Spinal cord (tissue), 10 donors: ENCODE measurements around the gene AGPAT4. TPM values are rescaled to one million over a fixed set of nuclear protein-coding genes. Genes with fewer than 3 reads are reported as not detected.
"Not testable (repeated sequence)": the region's sequence is repeated elsewhere in the genome, so short reads cannot be mapped to it uniquely, and the experiment has no call there.

Source experiments
- DNase-seq, 6 donors: peaks; one replicate each; pipeline versions ENCODE4 v3.0.0 to v3.0.0-alpha.2; 2013 to 2015; ENCODE audit warnings: low spot score in 6 of 6, low read depth in 4 of 6
- H3K27ac ChIP-seq: one replicate; pipeline ENCODE4 v1.5.1; 2013; ENCODE audit warnings: low read depth, low read length, control low read depth
- H3K27me3 ChIP-seq: one replicate; pipeline ENCODE4 v1.6.1; 2013; ENCODE audit warnings: low read length; ENCODE audit not compliant: control insufficient read depth, insufficient read depth
- H3K36me3 ChIP-seq: one replicate; pipeline ENCODE4 v1.6.1; 2013; ENCODE audit warnings: low read length; ENCODE audit not compliant: control insufficient read depth, insufficient read depth
- H3K4me1 ChIP-seq: one replicate; pipeline ENCODE4 v1.6.1; 2013; ENCODE audit warnings: low read length; ENCODE audit not compliant: control insufficient read depth, insufficient read depth
- H3K4me3 ChIP-seq: one replicate; pipeline ENCODE4 v1.5.1; 2013; ENCODE audit warnings: low read depth, low read length, control low read depth
- H3K9me3 ChIP-seq: one replicate; pipeline ENCODE4 v1.6.1; 2013; ENCODE audit warnings: low read length; ENCODE audit not compliant: control insufficient read depth, insufficient read depth
- WGBS: methylation state at CpG from one replicate; pipeline ENCODE4 v1.1.5; 2013; ENCODE audit warnings: missing lambda C conversion rate; ENCODE audit not compliant: insufficient coverage; 5-methylcytosine and 5-hydroxymethylcytosine counted together
- polyA plus RNA-seq, 2 donors: library from polyadenylated mRNA; unstranded; fragments of 120-200 nt; gene quantifications; one replicate each; pipeline ENCODE4 v1.2.1, GENCODE V29; 2013; ENCODE audit not compliant: insufficient read length in 2 of 2
- total RNA-seq, 2 donors: library from RNA; depleted of rRNA in 1 of 2; stranded (reverse); fragments of 120-200 nt in 1 of 2; fragments of >200 nt in 1 of 2; gene quantifications; one replicate each; pipeline versions ENCODE4 v1.2.3 to v1.2.4, GENCODE V29; 2013 to 2014
- donor health status: healthy.

The AGPAT4 gene
- total and polyA plus RNA-seq, 4 donors, result 25.6 to 51.1 (median 40.0) TPM

DNA sequence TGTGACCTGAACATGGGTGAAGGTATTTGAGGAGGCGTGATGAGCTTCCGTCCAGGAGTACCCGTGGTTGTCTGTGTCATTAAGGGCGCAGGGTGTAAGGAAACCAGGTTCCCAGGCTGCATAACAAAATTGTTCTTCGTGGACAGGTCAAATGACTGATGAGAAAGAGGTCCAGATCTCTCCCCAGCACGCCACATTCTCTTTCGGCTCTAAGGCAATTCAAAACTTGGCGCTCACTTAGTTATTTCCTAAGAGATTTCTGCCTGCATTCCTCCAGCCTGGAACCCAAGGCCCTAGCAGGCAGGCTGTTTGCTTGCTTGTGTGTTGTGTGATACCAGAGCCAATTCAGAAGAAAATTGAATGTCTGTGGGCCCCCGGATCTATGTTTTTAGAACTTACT lies 139.9 kb downstream of the AGPAT4 start:
- Histone ChIP-seq H3K27ac (no peak overlapping the region), H3K27me3 (no peaks in the 10 kb centered on the region), H3K9me3 (no peaks in the 10 kb centered on the region), H3K36me3 (peaks cover 49% of the 10 kb centered on the region), H3K4me1 (peaks cover 29% of the 10 kb centered on the region), H3K4me3 (no peak overlapping the region)
- no peak for DNase-seq
- WGBS, result 89% methylated on average over 4 of the region's 9 CpGs

DNA sequence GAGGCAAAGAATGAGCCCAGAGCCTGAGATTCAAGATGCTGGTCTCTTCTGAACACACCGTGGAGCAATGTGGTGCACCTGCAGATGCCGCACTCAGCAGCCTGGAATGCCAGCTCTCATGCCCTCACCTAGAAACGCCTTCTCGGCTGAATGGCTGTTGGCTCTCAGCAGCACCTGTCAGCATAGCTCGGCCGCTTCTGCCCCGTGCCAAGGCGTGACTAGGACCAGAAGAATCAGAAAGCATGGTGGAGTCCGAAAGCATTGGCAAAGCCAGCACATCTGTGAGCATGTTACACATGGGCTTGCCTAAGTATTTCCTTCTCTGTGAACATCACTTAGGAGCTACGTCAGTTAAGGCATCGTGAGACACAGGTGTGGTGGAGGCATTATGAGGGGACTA lies 141.5 kb downstream of the AGPAT4 start:
- DNase-seq, result no peak
- H3K27ac ChIP-seq, result no peak overlapping the region
- peaks cover 24% of the 10 kb centered on the region for H3K4me1 ChIP-seq
- 97% methylated on average over 11 of the region's 11 CpGs for WGBS
- no peaks in the 10 kb centered on the region for H3K27me3 ChIP-seq
- peaks cover 35% of the 10 kb centered on the region for H3K36me3 ChIP-seq
- H3K9me3 ChIP-seq, result no peaks in the 10 kb centered on the region
- H3K4me3 ChIP-seq, result no peak overlapping the region

DNA sequence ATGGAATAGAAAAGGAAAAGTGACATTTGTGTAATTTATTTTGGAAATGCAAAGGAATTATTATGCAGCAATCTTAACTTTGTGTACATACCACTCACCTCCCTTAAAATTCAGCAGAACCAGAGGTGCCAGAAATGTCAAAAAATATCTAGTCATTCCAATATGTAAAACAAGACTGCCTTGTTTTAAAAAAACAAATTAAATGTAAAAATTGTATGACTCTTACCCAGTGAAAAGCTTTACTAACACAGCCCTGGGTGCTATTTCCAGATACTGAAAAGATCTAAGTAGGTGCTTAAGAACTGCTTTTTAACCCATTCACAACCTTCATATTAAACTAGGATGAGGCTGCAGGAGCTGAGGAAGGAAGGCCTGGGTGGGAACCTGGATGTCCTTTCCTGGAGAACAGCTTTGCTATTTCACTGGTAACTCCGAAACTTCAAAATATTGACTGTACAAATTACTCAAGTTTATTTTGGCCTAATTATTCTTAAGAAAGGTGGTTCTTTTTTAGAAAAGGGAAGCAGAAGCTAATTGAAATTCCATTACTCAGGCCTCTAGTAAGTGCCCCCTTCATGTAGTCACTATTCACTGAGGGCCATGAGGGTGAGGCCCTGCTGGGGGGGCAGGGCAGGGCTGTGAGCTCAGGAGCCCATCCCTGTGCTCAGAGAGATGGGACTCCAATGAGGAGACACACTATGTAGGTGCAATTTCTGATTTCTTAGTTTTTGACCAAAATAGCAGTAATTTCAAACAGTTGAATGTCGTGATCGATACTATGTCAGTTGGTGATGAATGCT lies 142.7 kb downstream of the AGPAT4 start:
- WGBS, result 100% methylated on average over 2 of the region's 3 CpGs
- no peak for DNase-seq
- Histone ChIP-seq H3K27me3 (no peaks in the 10 kb centered on the region), H3K4me1 (peaks cover 17% of the 10 kb centered on the region), H3K4me3 (no peak overlapping the region), H3K36me3 (peaks cover 31% of the 10 kb centered on the region), H3K9me3 (no peaks in the 10 kb centered on the region), H3K27ac (no peak overlapping the region)

DNA sequence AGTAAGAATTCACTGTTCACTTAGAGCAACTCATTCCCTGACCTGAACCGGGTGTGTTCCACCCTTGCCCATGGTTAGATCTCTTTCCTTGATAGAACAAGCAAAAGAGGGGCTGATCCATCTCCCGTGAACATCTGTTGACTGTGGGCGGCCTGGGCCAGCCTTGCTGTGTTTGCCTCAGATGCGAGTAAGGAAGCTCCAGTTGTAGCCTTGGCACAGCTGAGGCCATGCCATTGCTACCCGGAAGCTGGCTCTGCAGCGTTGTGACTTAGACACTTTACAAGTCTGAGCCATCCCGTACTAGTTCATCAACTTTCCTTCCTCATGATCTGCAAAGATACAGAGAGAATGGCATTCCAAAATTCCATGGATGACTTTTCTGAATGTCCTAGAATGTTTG lies 143.3 kb downstream of the AGPAT4 start:
- Histone ChIP-seq H3K27me3 (no peaks in the 10 kb centered on the region), H3K4me3 (no peak overlapping the region), H3K9me3 (no peaks in the 10 kb centered on the region), H3K27ac (no peak overlapping the region), H3K4me1 (peaks cover 12% of the 10 kb centered on the region), H3K36me3 (peaks cover 24% of the 10 kb centered on the region)
- WGBS, result 98% methylated on average over 4 of the region's 7 CpGs
- no peak for DNase-seq

DNA sequence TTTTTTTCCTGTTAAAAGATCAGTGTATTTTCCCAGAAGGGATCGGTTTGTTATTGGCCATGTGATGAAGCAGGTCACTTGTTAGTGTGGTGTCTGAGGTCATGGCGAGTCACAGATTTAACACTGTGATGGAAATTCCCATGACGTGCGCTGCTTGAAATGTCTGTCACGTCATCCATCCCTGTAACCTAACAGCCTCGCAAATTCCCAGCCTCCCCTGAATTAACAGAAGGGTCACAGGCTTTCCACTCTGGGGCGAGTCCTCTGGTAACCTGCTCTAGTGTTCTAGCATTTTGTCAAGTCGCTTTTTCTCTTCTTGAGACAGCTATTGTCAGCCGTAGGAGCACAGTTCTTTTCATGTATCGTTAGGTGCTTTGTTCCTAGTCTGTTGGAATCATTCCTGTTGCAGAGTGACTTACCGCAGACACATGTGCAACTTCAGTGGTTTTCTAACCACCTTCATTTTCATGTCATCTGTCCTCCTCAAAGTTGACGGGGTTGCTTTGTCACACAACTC lies 145.1 kb downstream of the AGPAT4 start:
- H3K36me3 ChIP-seq, result peaks cover 19% of the 10 kb centered on the region
- H3K27ac ChIP-seq, result no peak overlapping the region
- no peaks in the 10 kb centered on the region for H3K9me3 ChIP-seq
- H3K27me3 ChIP-seq, result no peaks in the 10 kb centered on the region
- H3K4me1 ChIP-seq, result no peaks in the 10 kb centered on the region
- no peak overlapping the region for H3K4me3 ChIP-seq
- 81% methylated on average over 6 of the region's 12 CpGs for WGBS
- no peak for DNase-seq

DNA sequence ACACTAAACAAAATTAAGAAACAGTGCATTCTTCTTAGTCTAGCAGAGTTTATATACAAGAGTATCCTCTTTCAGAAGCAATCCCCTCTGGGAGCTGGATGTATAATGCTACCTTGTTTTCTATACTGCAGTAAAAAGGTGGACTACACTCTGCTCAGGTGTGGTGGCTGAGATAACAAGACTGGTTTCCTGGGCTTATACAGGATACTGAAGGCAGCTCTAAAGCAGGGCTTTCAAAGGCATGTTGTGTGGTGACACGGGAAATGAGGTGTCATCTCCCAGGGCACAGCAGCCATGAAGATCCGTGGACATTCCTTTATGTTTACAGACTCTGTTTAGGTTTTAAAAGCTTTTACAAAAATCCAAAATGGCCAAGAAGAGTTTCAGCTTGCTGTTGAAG lies 145.6 kb downstream of the AGPAT4 start:
- Histone ChIP-seq H3K4me1 (no peaks in the 10 kb centered on the region), H3K36me3 (peaks cover 16% of the 10 kb centered on the region), H3K9me3 (no peaks in the 10 kb centered on the region), H3K27ac (no peak overlapping the region), H3K27me3 (no peaks in the 10 kb centered on the region), H3K4me3 (no peak overlapping the region)
- 94% methylated on average over 2 of the region's 2 CpGs for WGBS
- DNase-seq, result no peak

DNA sequence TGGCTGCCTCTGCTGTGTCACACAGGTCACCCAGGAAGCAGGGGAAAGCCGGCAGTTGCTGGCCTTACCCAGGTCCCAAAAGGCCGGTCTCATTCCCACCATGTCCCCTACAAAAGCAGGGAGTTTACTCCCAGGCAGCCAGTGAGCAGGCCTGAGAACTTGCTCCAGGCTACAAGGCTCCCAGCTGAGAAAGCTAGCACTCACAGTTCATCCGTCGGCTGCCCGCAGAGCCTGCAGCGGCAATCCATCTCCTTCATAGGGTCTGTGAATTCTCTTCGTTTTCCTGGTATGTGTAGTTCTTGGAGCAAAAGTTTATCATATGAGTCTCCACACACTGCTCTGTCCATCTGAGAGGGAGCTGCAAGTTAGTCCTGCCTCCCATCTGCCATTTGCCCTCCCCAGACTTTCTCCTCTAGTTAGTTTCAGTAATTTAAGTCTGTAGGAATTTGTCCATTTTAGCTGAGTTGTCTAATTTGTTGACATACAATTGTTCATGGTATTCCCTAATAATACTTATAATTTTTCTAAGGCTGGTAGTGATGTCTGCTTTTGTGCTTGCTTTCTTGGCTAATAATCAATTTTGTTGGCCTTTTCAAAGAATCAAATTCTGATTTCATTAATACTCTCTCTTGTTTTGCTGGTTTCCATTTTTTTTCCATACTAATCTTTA lies 146.7 kb downstream of the AGPAT4 start:
- Histone ChIP-seq H3K36me3 (peaks cover 16% of the 10 kb centered on the region), H3K4me3 (no peak overlapping the region), H3K9me3 (no peaks in the 10 kb centered on the region), H3K27ac (no peak overlapping the region), H3K4me1 (no peaks in the 10 kb centered on the region), H3K27me3 (no peaks in the 10 kb centered on the region)
- 97% methylated on average over 5 of the region's 7 CpGs for WGBS
- DNase-seq, result no peak

DNA sequence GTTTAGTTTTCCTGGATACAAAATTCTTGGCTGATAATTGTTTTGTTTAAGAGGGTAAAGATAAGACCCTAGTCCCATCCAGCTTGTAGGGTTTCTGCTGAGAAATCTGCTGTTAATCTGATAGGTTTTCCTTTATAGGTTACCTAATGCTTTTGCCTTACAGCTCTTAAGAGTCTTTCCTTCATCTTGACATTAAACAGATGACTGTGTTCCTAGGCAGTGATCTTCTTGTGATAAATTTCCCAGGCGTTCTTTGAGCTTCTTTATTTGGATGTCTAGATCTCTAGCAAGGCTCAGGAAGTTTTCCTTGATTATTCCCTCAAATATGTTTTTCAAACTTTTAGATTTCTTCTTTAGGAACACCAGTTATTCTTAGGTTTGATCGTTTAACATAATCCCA lies 148.3 kb downstream of the AGPAT4 start:
- H3K27ac ChIP-seq, result no peak overlapping the region
- H3K36me3 ChIP-seq, result peaks cover 13% of the 10 kb centered on the region
- WGBS, result 100% methylated on average over 1 of the region's 2 CpGs
- no peak for DNase-seq
- H3K4me1 ChIP-seq, result no peaks in the 10 kb centered on the region
- H3K4me3 ChIP-seq, result no peak overlapping the region
- H3K27me3 ChIP-seq, result no peaks in the 10 kb centered on the region
- H3K9me3 ChIP-seq, result no peaks in the 10 kb centered on the region

DNA sequence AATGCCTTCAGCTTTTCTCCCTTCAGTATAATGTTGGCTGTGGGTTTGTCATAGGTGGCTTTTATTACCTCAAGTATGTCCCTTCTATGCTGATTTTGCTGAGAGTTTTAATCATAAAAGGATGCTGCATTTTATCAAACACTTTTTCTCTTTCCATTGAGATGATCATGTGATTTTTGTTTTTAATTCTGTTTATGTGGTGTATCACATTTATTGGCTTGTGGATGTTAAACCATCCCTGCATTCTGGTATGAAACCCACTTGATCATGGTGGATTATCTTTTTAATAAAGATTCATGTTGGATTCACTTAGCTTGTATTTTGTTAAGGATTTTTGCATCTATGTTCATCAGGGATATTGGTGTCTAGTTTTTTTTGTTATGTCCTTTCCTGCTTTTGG lies 150.5 kb downstream of the AGPAT4 start:
- H3K27ac ChIP-seq, H3K36me3 ChIP-seq, H3K4me3 ChIP-seq, H3K9me3 ChIP-seq, H3K4me1 ChIP-seq, H3K27me3 ChIP-seq, DNase-seq: not testable (repeated sequence)

DNA sequence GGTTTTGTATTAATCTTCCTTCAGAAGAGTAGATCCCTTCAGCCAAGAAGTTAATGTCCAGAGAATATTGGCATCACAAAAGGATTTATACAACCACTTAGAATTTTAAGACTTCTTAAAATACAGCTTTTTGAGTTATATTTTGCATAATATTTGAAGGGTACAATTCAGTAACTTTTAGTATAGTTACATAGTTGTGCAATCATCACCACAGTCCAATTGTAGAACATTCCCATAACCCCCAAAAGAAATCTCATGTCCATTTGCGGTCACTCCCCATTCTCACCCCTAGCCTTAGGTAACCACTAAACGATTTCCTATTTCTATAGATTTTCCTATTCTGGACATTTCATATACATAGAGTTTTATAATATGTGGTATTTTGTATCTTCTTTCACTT lies 155.9 kb downstream of the AGPAT4 start:
- no peak for DNase-seq
- Histone ChIP-seq H3K9me3 (peaks cover 3% of the 10 kb centered on the region), H3K27ac (no peak overlapping the region), H3K36me3 (peaks cover 17% of the 10 kb centered on the region), H3K4me3 (no peak overlapping the region), H3K27me3 (no peaks in the 10 kb centered on the region), H3K4me1 (no peaks in the 10 kb centered on the region)
- no CpG with 5 or more reads among the region's 2 CpGs for WGBS
